ENCODE measurements around the gene ABCG5. TPM values are rescaled to one million over a fixed set of nuclear protein-coding genes. Genes with fewer than 3 reads are reported as not detected.

ABCG5 gene
- total and polyA plus RNA-seq, 2 of the 4 experiments (the other 2 are of a cell fraction) = not detected

DNA sequence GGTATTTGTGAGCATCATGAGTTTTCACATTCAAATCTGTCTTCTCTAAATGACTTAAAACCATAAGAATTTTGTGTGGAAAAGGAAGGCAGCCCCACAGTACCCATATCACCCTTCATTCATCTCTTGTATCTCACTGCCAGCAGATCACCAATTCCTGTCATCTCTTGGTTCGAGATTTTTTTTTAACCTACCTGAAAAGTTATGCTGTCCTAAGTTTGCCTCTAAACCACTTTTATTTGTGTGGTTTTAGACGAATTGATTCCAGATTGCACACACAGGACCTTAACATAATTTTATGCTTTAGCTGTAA is 32.0 kb downstream of the ABCG5 start:
- H4K8ac ChIP-seq (ENCODE audit: low read depth in 2 of 2, low read length in 2 of 2) = no peak overlapping the region
- no peaks in the 10 kb centered on the region for H3K9me3 ChIP-seq (ENCODE audit: control insufficient read depth, insufficient read depth, low read length)
- no peak overlapping the region for H3K56ac ChIP-seq (ENCODE audit: extremely low read depth, insufficient read depth, low read length)
- intact Hi-C loops (cut with micrococcal nuclease) (no loop called here), in situ Hi-C loops (cut with MboI; ENCODE audit: low sequenced_read_pairs) (no loop called here), dilution Hi-C loops (cut with HindIII; ENCODE audit: low sequenced_read_pairs, unreplicated experiment) (no loop called here)
- ChIA-PET POLR2A (ENCODE audit: unreplicated experiment) (no interaction called here), CTCF (interaction anchor here (0.5 kb wide), 1 partner anchor 14 kb away, joined by 3 read pairs; no protein-coding TSS in a partner anchor)
- H2AK9ac ChIP-seq (replicated peaks; ENCODE audit: low read depth, low read length, poor library complexity) = no peak overlapping the region
- no peak overlapping the region for H3K23ac ChIP-seq (ENCODE audit: low read depth, low read length)
- H3K4ac ChIP-seq (ENCODE audit: low read depth, low read length) = no peak overlapping the region
- H3K4me2 ChIP-seq (ENCODE audit: low read depth, low read length) = no peak overlapping the region
- TF ChIP-seq MAZ (IDR thresholded peaks at IDR 0.05; ENCODE audit: borderline replicate concordance, low read depth, low read length) = no peak
- no peak for TF ChIP-seq MAFK (IDR thresholded peaks at IDR 0.05; ENCODE audit: low read depth, low read length)
- no peak for TF ChIP-seq RCOR1 (IDR thresholded peaks at IDR 0.05; ENCODE audit: insufficient replicate concordance, low read length)
- TF ChIP-seq BHLHE40 (IDR thresholded peaks at IDR 0.05; ENCODE audit: low read depth, low read length) = no peak
- TF ChIP-seq SMC3 (IDR thresholded peaks at IDR 0.05; ENCODE audit: low read depth, low read length) = no peak
- no peak overlapping the region for H3K9ac ChIP-seq (ENCODE audit: low read depth, low read length)
- DNase-seq (no peak), ATAC-seq (ENCODE audit: low read depth) (no peak)
- no CpG with 5 or more reads among the region's 2 CpGs for WGBS, 2 experiments (ENCODE audit: extremely low coverage in 2 of 2, insufficient read length in 1 of 2)
- no peaks in the 10 kb centered on the region for H3K27me3 ChIP-seq (ENCODE audit: control insufficient read depth, insufficient read depth, low read length)
- no TSS peak for BruUV-seq (replicated peaks)
- no peaks in the 10 kb centered on the region for H3K79me1 ChIP-seq (ENCODE audit: low read depth in 1 of 2, low read length in 2 of 2)
- 0 out of 2 replicates have a peak, but pooled peaks cover 7% of the 10 kb centered on the region for H3K36me3 ChIP-seq (ENCODE audit: control insufficient read depth, insufficient read depth, low read length)
- H3K27ac ChIP-seq (ENCODE audit: insufficient read depth, low read length) = no peak overlapping the region
- H2BK15ac ChIP-seq (ENCODE audit: low read depth, low read length) = no peak overlapping the region
- H2BK5ac ChIP-seq (ENCODE audit: low read depth, low read length, poor library complexity, severe bottlenecking) = no peak overlapping the region
- H3K9me1 ChIP-seq (ENCODE audit: insufficient read depth, low read length) = no peaks in the 10 kb centered on the region
- no peak overlapping the region for H4K91ac ChIP-seq (ENCODE audit: insufficient read depth, low read depth, low read length)
- no peaks in the 10 kb centered on the region for H3K4me1 ChIP-seq (ENCODE audit: control insufficient read depth, insufficient read depth, low read length)
- H3K14ac ChIP-seq (replicated peaks; ENCODE audit: low read depth, low read length) = no peak overlapping the region
- H4K5ac ChIP-seq (ENCODE audit: low read depth, low read length) = no peak overlapping the region
- no peak overlapping the region for H2AFZ ChIP-seq (replicated peaks; ENCODE audit: low read length, poor library complexity)
- no peaks in the 10 kb centered on the region for H4K20me1 ChIP-seq (ENCODE audit: insufficient read depth, low read length)
- no peak overlapping the region for H3K4me3 ChIP-seq (ENCODE audit: insufficient read depth, low read depth, low read length)
- no peak overlapping the region for H2BK120ac ChIP-seq (ENCODE audit: low read depth, low read length)
- no peak overlapping the region for H2AK5ac ChIP-seq (ENCODE audit: low read depth, low read length)
- no peak overlapping the region for H3K18ac ChIP-seq (ENCODE audit: low read depth, low read length)
- no peak overlapping the region for H2BK20ac ChIP-seq (ENCODE audit: low read depth, low read length)

All from IMR-90 (cell line).